MCF 10A (cell line): ENCODE results near the gene NBEAL2. TPM values are rescaled to one million over a fixed set of nuclear protein-coding genes. Genes with fewer than 3 reads are reported as not detected.

Experiments used
- BruUV-seq: library from RNA; stranded (reverse); fragments of 400-500 nt; replicated peaks from 2 replicates; lab custom pipeline; 2021; lab: Mats Ljungman, UMichigan
- CTCF ChIA-PET: fragments of 300-600 bp; sonication (Branson Sonifier 250); formaldehyde crosslinking; extraction: SDS; loops from one replicate; lab custom pipeline; 2021; ENCODE audit warnings: antibody characterized with exemption, inconsistent platforms; lab: Yijun Ruan, JAX
- POLR2A ChIA-PET: fragments of 300-600, 350-650 bp; sonication (Branson Sonifier 250); formaldehyde crosslinking; extraction: SDS; loops from one replicate; lab custom pipeline; 2020; ENCODE audit warnings: antibody characterized with exemption, inconsistent platforms; lab: Yijun Ruan, JAX
- DNase-seq: peaks from one replicate; pipeline ENCODE4 v3.0.0-alpha.2; 2018; ENCODE audit not compliant: unreplicated experiment
- H3K27ac Mint-ChIP-seq: one replicate; pipeline ENCODE4 v1.8.0; 2022; ENCODE audit warnings: mild to moderate bottlenecking, low read depth, mixed read lengths; ENCODE audit not compliant: unreplicated experiment
- H3K27me3 Mint-ChIP-seq: one replicate; pipeline ENCODE4 v1.8.0; 2022; ENCODE audit warnings: mixed read lengths; ENCODE audit not compliant: insufficient read depth, unreplicated experiment
- H3K36me3 Mint-ChIP-seq: one replicate; pipeline ENCODE4 v1.8.0; 2022; ENCODE audit warnings: mild to moderate bottlenecking, moderate library complexity, mixed read lengths; ENCODE audit not compliant: insufficient read depth, unreplicated experiment
- H3K4me1 Mint-ChIP-seq: one replicate; pipeline ENCODE4 v1.8.0; 2022; ENCODE audit warnings: mixed read lengths; ENCODE audit not compliant: insufficient read depth, unreplicated experiment
- H3K4me3 Mint-ChIP-seq: one replicate; pipeline ENCODE4 v1.8.0; 2022; ENCODE audit warnings: mild to moderate bottlenecking, moderate library complexity, mixed read lengths; ENCODE audit not compliant: unreplicated experiment
- H3K9me3 Mint-ChIP-seq: one replicate; pipeline ENCODE4 v1.8.0; 2022; ENCODE audit warnings: mixed read lengths; ENCODE audit not compliant: unreplicated experiment
- CTCF ChIP-seq: fragments of 200-600 bp; IDR thresholded peaks from one replicate; pipeline ENCODE4 v1.8.0; 2022; ENCODE audit warnings: antibody characterized with exemption, mild to moderate bottlenecking; ENCODE audit not compliant: unreplicated experiment
- intact Hi-C: fragments of 100-400 bp; cut with micrococcal nuclease; formaldehyde crosslinking; loops from 2 replicates; pipeline ENCODE4 v1.14.1; 2022
- total RNA-seq: library from RNA; stranded (reverse); gene quantifications from 2 replicates; pipeline ENCODE4 v1.2.3, GENCODE V29; 2022

Gene NBEAL2
- total RNA-seq, 1 experiment from 2014 or later = 14.2 TPM

GRCh38 chr3:46935989-46936558 lies 43.4 kb upstream of the NBEAL2 start:
- Mint-ChIP-seq H3K27me3 (no peaks in the 10 kb centered on the region), H3K4me1 (peaks cover 43% of the 10 kb centered on the region), H3K9me3 (no peaks in the 10 kb centered on the region), H3K36me3 (peaks cover 36% of the 10 kb centered on the region), H3K27ac (peak overlapping the region; percentile 79), H3K4me3 (no peak overlapping the region)
- ChIA-PET CTCF (interaction anchor here (0.5 to 2.8 kb wide), 17 partner anchors 10 to 433 kb away, joined by 3 to 25 read pairs (median 3); partner anchors contain the start of genes NBEAL2 and SETD2), POLR2A (interaction anchor here (0.7 to 5.3 kb wide), 8 partner anchors 9 to 244 kb away, joined by 3 to 34 read pairs (median 5); partner anchors contain the start of genes CCDC12 and NBEAL2)
- no peak for TF ChIP-seq CTCF
- BruUV-seq = no TSS peak
- no peak for DNase-seq
- intact Hi-C loops = loop anchor here (1.0 kb wide), 1 partner anchor 40 kb away; the partner anchor contains the start of gene CCDC12

- ChIA-PET POLR2A (interaction anchor here (0.6 to 5.3 kb wide), 6 partner anchors 9 to 42 kb away, joined by 3 to 34 read pairs (median 13); partner anchors contain the start of genes CCDC12 and NBEAL2), CTCF (interaction anchor here (1.0 to 2.8 kb wide), 5 partner anchors 10 to 232 kb away, joined by 3 to 25 read pairs (median 3); partner anchors contain the start of gene SETD2)
- H3K9me3 Mint-ChIP-seq = no peaks in the 10 kb centered on the region
- intact Hi-C loops = no loop called here
- peak overlapping the region; percentile 79 for H3K27ac Mint-ChIP-seq
- no peaks in the 10 kb centered on the region for H3K27me3 Mint-ChIP-seq
- no TSS peak for BruUV-seq
- H3K4me3 Mint-ChIP-seq = no peak overlapping the region
- DNase-seq = no peak
- TF ChIP-seq CTCF = no peak
- H3K36me3 Mint-ChIP-seq = peaks cover 36% of the 10 kb centered on the region
- H3K4me1 Mint-ChIP-seq = peaks cover 36% of the 10 kb centered on the region
Observed at GRCh38 chr3:46936733-46937250, 42.7 kb upstream of the NBEAL2 start.

- intact Hi-C loops = no loop called here
- ChIA-PET POLR2A (no interaction called here), CTCF (interaction anchor here (1.6 kb wide), 1 partner anchor 9 kb away, joined by 4 read pairs; no protein-coding TSS in a partner anchor)
- peaks cover 41% of the 10 kb centered on the region for H3K4me1 Mint-ChIP-seq
- no peak overlapping the region for H3K4me3 Mint-ChIP-seq
- TF ChIP-seq CTCF = no peak
- peak overlapping the region; percentile 65 for H3K27ac Mint-ChIP-seq
- no TSS peak for BruUV-seq
- H3K36me3 Mint-ChIP-seq = peaks cover 36% of the 10 kb centered on the region
- H3K27me3 Mint-ChIP-seq = no peaks in the 10 kb centered on the region
- no peaks in the 10 kb centered on the region for H3K9me3 Mint-ChIP-seq
- no peak for DNase-seq
Observed at GRCh38 chr3:46938118-46938517, 41.3 kb upstream of the NBEAL2 start.
